ENCODE data around the gene MARCHF4. TPM values are rescaled to one million over a fixed set of nuclear protein-coding genes. Genes with fewer than 3 reads are reported as not detected.

Gene MARCHF4
- polyA plus RNA-seq, 1 donor (not counting 4 experiments of a cell fraction or from before 2014, with no cell fraction given) = 5.3 TPM

- peak overlapping the region; percentile 38 for H3K27ac ChIP-seq (ENCODE audit: control insufficient read depth, insufficient read depth, low read length)
- no peaks in the 10 kb centered on the region for H3K36me3 ChIP-seq (ENCODE audit: control insufficient read depth in 2 of 2, extremely low read depth in 1 of 2, insufficient read depth in 2 of 2, low read length in 2 of 2)
- no peak for TF ChIP-seq EZH2 (IDR thresholded peaks at IDR 0.05; ENCODE audit: low read length)
- no peak for TF ChIP-seq CTCF (optimal IDR thresholded peaks at IDR 0.05 in 1 of 3, IDR thresholded peaks at IDR 0.05 in 1 of 3, conservative IDR thresholded peaks at IDR 0.05 in 1 of 3; ENCODE audit: extremely low read depth in 1 of 3, insufficient read depth in 2 of 3, low read length in 3 of 3)
- no peaks in the 10 kb centered on the region for H3K9me3 ChIP-seq (ENCODE audit: control insufficient read depth, low read depth, low read length)
- peaks cover 9% of the 10 kb centered on the region for H4K20me1 ChIP-seq (ENCODE audit: control insufficient read depth, extremely low read depth, insufficient read depth, low read length)
- no peak for FAIRE-seq
- no peak overlapping the region for H2AFZ ChIP-seq (ENCODE audit: control insufficient read depth, low read length)
- H3K9me1 ChIP-seq (ENCODE audit: control insufficient read depth, extremely low read depth, insufficient read depth, low read length) = peaks cover 6% of the 10 kb centered on the region
- no peaks in the 10 kb centered on the region for H3K27me3 ChIP-seq (ENCODE audit: control insufficient read depth, extremely low read depth, insufficient read depth, low read length)
- H3K4me1 ChIP-seq (ENCODE audit: control insufficient read depth, extremely low read depth, insufficient read depth, low read length) = peaks cover 31% of the 10 kb centered on the region
- peak overlapping the region; percentile 22 for H3K9ac ChIP-seq (ENCODE audit: control insufficient read depth, extremely low read depth, insufficient read depth, low read length)
- no peak for DNase-seq (ENCODE audit: low read depth, low spot score)
- no peaks in the 10 kb centered on the region for H3K79me2 ChIP-seq (ENCODE audit: control insufficient read depth, insufficient read depth, low read length)
- dilution Hi-C loops (cut with MboI; ENCODE audit: extremely low pct_ligation_motif_present, low sequenced_read_pairs) = no loop called here
- H3K4me3 ChIP-seq (ENCODE audit: control insufficient read depth in 2 of 3, extremely low read depth in 1 of 3, insufficient read depth in 2 of 3, low read depth in 1 of 3, low read length in 3 of 3) = no peak overlapping the region
- peak overlapping the region; percentile 35 for H3K4me2 ChIP-seq (ENCODE audit: control insufficient read depth, extremely low read depth, insufficient read depth, low read depth, low read length)
These were observed 22.9 kb downstream of the MARCHF4 start for GRCh38 chr2:216349366-216349765.

GRCh38 chr2:216348756-216349308, 23.5 kb downstream of the MARCHF4 start:
- H3K9me1 ChIP-seq (ENCODE audit: control insufficient read depth, extremely low read depth, insufficient read depth, low read length) = peaks cover 6% of the 10 kb centered on the region
- peaks cover 34% of the 10 kb centered on the region for H3K4me1 ChIP-seq (ENCODE audit: control insufficient read depth, extremely low read depth, insufficient read depth, low read length)
- peak; percentile 83 for DNase-seq (ENCODE audit: low read depth, low spot score)
- peak; percentile 95 for FAIRE-seq
- no peaks in the 10 kb centered on the region for H3K36me3 ChIP-seq (ENCODE audit: control insufficient read depth in 2 of 2, extremely low read depth in 1 of 2, insufficient read depth in 2 of 2, low read length in 2 of 2)
- no peaks in the 10 kb centered on the region for H3K9me3 ChIP-seq (ENCODE audit: control insufficient read depth, low read depth, low read length)
- H4K20me1 ChIP-seq (ENCODE audit: control insufficient read depth, extremely low read depth, insufficient read depth, low read length) = peaks cover 9% of the 10 kb centered on the region
- H3K4me3 ChIP-seq (ENCODE audit: control insufficient read depth in 2 of 3, extremely low read depth in 1 of 3, insufficient read depth in 2 of 3, low read depth in 1 of 3, low read length in 3 of 3) = no peak overlapping the region
- no peaks in the 10 kb centered on the region for H3K79me2 ChIP-seq (ENCODE audit: control insufficient read depth, insufficient read depth, low read length)
- no peak for TF ChIP-seq EZH2 (IDR thresholded peaks at IDR 0.05; ENCODE audit: low read length)
- no peaks in the 10 kb centered on the region for H3K27me3 ChIP-seq (ENCODE audit: control insufficient read depth, extremely low read depth, insufficient read depth, low read length)
- H3K9ac ChIP-seq (ENCODE audit: control insufficient read depth, extremely low read depth, insufficient read depth, low read length) = peak overlapping the region; percentile 22
- peak overlapping the region; percentile 35 for H3K4me2 ChIP-seq (ENCODE audit: control insufficient read depth, extremely low read depth, insufficient read depth, low read depth, low read length)
- H2AFZ ChIP-seq (ENCODE audit: control insufficient read depth, low read length) = no peak overlapping the region
- dilution Hi-C loops (cut with MboI; ENCODE audit: extremely low pct_ligation_motif_present, low sequenced_read_pairs) = no loop called here
- peak overlapping the region; percentile 38 for H3K27ac ChIP-seq (ENCODE audit: control insufficient read depth, insufficient read depth, low read length)

GRCh38 chr2:216346781-216347180, 25.5 kb downstream of the MARCHF4 start:
- no peaks in the 10 kb centered on the region for H3K36me3 ChIP-seq (ENCODE audit: control insufficient read depth in 2 of 2, extremely low read depth in 1 of 2, insufficient read depth in 2 of 2, low read length in 2 of 2)
- DNase-seq (ENCODE audit: low read depth, low spot score) = no peak
- H2AFZ ChIP-seq (ENCODE audit: control insufficient read depth, low read length) = no peak overlapping the region
- H3K4me1 ChIP-seq (ENCODE audit: control insufficient read depth, extremely low read depth, insufficient read depth, low read length) = peaks cover 34% of the 10 kb centered on the region
- no peak overlapping the region for H3K27ac ChIP-seq (ENCODE audit: control insufficient read depth, insufficient read depth, low read length)
- H3K9me1 ChIP-seq (ENCODE audit: control insufficient read depth, extremely low read depth, insufficient read depth, low read length) = peaks cover 6% of the 10 kb centered on the region
- no peak overlapping the region for H3K4me3 ChIP-seq (ENCODE audit: control insufficient read depth in 2 of 3, extremely low read depth in 1 of 3, insufficient read depth in 2 of 3, low read depth in 1 of 3, low read length in 3 of 3)
- TF ChIP-seq CTCF (optimal IDR thresholded peaks at IDR 0.05 in 1 of 3, IDR thresholded peaks at IDR 0.05 in 1 of 3, conservative IDR thresholded peaks at IDR 0.05 in 1 of 3; ENCODE audit: extremely low read depth in 1 of 3, insufficient read depth in 2 of 3, low read length in 3 of 3) (no peak), EZH2 (IDR thresholded peaks at IDR 0.05; ENCODE audit: low read length) (no peak)
- FAIRE-seq = no peak
- no peaks in the 10 kb centered on the region for H3K9me3 ChIP-seq (ENCODE audit: control insufficient read depth, low read depth, low read length)
- no peak overlapping the region for H3K4me2 ChIP-seq (ENCODE audit: control insufficient read depth, extremely low read depth, insufficient read depth, low read depth, low read length)
- H3K79me2 ChIP-seq (ENCODE audit: control insufficient read depth, insufficient read depth, low read length) = no peaks in the 10 kb centered on the region
- no peak overlapping the region for H3K9ac ChIP-seq (ENCODE audit: control insufficient read depth, extremely low read depth, insufficient read depth, low read length)
- dilution Hi-C loops (cut with MboI; ENCODE audit: extremely low pct_ligation_motif_present, low sequenced_read_pairs) = no loop called here
- peaks cover 9% of the 10 kb centered on the region for H4K20me1 ChIP-seq (ENCODE audit: control insufficient read depth, extremely low read depth, insufficient read depth, low read length)
- no peaks in the 10 kb centered on the region for H3K27me3 ChIP-seq (ENCODE audit: control insufficient read depth, extremely low read depth, insufficient read depth, low read length)
